RWPE1 (cell line): ENCODE data around the gene BICD2.

ENCODE experiments used
- CTCF ChIA-PET: fragments of 350-600 bp; sonication (Branson Sonifier 250); formaldehyde crosslinking; extraction: SDS; loops from one replicate; lab custom pipeline; 2021; lab: Yijun Ruan, JAX
- POLR2A ChIA-PET: fragments of 400-600 bp; formaldehyde crosslinking; extraction: SDS; loops from one replicate; lab custom pipeline; 2020; ENCODE audit warnings: antibody characterized with exemption; ENCODE audit not compliant: low non-redundant PET; lab: Yijun Ruan, JAX
- DNase-seq: peaks from one replicate; pipeline ENCODE4 v3.0.0; 2012; ENCODE audit warnings: low spot score
- H3K27ac ChIP-seq: fragments of 450-650 bp; 2 replicates; pipeline ENCODE4 v1.5.1; 2017
- TF ChIP-seq, protein P1 (sequence below): fragments of 450-650 bp; conservative IDR thresholded peaks from 2 replicates; pipeline ENCODE4 v1.5.1; 2017; ENCODE audit warnings: low read depth, mild to moderate bottlenecking

Gene BICD2

DNA sequence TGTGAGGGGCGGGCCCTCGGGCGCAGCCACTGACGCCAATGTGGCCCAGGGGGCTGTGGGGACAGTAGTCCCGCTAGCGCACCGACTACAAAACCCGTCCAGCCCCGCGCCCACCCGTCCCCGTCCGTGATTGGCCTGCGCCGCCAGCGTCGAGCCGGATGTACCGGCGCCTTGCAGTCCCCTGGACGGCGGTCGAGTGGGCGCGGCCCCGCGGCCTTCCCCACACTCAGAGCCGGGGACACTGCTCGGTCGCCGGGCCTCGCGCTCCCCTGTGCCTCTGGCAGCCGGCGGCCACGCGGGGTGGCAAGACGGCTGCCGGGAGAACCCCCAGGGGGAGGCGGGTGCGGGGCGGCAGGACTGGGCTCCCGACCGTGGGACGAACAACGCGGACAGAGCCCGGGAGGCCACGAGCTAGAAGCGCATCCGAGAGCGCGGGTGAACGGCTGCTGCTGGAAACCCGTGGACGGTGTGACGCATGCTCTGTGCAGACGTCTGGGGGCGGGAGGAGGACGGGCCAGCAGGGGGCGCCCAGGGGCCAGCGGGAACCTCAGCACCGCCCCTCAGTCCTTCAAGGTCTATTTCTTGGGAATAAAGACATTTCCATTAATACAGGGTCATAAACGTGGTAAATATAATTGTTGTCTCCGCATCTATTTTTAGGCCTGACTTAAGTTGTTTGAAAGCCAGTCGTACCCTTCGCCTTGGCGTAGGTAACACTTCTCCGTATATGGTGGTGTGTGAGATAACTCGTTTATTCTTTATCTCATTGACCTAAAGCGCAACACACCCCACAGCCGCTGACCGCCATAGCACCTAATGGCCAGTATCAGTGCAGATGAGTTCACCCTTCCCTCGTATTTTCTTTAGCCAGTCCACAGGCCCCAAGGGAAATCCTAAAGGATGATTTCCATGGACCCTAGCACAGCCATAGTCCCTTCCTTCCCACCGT, 629 bp upstream of the BICD2 start:
- TF ChIP-seq, protein P1, sequence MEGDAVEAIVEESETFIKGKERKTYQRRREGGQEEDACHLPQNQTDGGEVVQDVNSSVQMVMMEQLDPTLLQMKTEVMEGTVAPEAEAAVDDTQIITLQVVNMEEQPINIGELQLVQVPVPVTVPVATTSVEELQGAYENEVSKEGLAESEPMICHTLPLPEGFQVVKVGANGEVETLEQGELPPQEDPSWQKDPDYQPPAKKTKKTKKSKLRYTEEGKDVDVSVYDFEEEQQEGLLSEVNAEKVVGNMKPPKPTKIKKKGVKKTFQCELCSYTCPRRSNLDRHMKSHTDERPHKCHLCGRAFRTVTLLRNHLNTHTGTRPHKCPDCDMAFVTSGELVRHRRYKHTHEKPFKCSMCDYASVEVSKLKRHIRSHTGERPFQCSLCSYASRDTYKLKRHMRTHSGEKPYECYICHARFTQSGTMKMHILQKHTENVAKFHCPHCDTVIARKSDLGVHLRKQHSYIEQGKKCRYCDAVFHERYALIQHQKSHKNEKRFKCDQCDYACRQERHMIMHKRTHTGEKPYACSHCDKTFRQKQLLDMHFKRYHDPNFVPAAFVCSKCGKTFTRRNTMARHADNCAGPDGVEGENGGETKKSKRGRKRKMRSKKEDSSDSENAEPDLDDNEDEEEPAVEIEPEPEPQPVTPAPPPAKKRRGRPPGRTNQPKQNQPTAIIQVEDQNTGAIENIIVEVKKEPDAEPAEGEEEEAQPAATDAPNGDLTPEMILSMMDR = peak; percentile 100
- POLR2A ChIA-PET = no interaction called here
- CTCF ChIA-PET = interaction anchor here (0.6 to 2.8 kb wide), 12 partner anchors 11 to 763 kb away, joined by 3 to 14 read pairs (median 4); no protein-coding TSS in a partner anchor
- peak overlapping the region; percentile 98 for H3K27ac ChIP-seq
- DNase-seq = peak; percentile 100

- ChIA-PET POLR2A (interaction anchor here (0.8 to 1.2 kb wide), 4 partner anchors 25 to 46 kb away, joined by 3 to 7 read pairs (median 3); no protein-coding TSS in a partner anchor), CTCF (interaction anchor here (0.6 to 2.8 kb wide), 6 partner anchors 43 to 629 kb away, joined by 3 to 14 read pairs (median 4); no protein-coding TSS in a partner anchor)
- peak overlapping the region; percentile 98 for H3K27ac ChIP-seq
- TF ChIP-seq, protein P1 = no peak
- peak; percentile 49 for DNase-seq
Observed at GRCh38 chr9:92763721-92764380, 782 bp downstream of the BICD2 start.

DNA sequence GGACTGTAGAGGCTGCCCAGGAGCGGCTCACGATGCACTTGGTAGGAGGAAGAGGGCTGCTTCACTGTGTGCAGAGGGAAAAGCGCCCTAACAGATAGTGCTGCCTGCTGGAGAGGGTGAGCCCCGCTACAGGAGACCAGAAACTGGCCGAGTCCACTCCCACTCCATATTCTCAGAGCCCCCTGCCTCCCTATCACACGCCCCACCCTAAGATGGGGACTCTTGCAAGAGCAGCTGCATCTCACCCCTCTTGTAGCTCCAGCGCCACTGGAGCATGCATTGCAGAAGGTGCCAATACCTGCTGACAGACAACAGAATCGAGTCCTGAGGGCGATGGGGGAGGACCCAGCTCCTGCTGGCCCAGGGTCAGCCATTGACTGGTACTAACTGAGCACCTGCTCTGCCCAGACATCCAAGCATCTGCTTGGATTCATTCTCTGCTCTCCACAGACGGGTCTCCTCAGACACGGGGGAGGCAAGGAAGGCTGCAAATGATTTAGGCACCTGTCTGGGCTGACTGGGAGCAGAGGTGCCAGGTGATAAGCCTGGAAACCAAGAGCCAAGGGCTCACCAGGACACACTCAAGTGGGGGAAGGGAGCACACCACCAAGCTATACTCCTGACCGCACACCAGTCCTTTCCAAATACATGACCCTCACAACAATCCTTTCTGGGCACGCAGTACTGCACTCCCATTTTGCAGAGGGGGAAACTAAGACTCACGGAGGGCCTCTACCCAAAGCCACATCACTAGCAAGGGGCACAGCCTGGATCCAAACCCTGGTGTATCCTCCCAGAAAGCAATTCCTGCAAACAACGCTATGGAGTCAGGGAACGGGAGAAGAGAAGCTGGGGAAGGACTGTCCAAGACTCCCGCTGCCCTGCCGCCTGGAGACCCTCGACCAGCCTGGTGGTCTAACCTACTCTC, 1.6 kb downstream of the BICD2 start:
- TF ChIP-seq, protein P1 = no peak
- no peak for DNase-seq
- CTCF ChIA-PET = interaction anchor here (0.5 to 2.8 kb wide), 5 partner anchors 46 to 629 kb away, joined by 3 to 14 read pairs (median 5); no protein-coding TSS in a partner anchor
- POLR2A ChIA-PET = interaction anchor here (0.7 to 1.2 kb wide), 4 partner anchors 25 to 47 kb away, joined by 3 to 7 read pairs (median 3); no protein-coding TSS in a partner anchor
- peak overlapping the region; percentile 98 for H3K27ac ChIP-seq

GRCh38 chr9:92762196-92762595, 2.4 kb downstream of the BICD2 start:
- TF ChIP-seq, protein P1 = no peak
- peak overlapping the region; percentile 98 for H3K27ac ChIP-seq
- ChIA-PET CTCF (no interaction called here), POLR2A (no interaction called here)
- no peak for DNase-seq

- ChIA-PET CTCF (interaction anchor here (1.0 kb wide), 1 partner anchor 45 kb away, joined by 5 read pairs; no protein-coding TSS in a partner anchor), POLR2A (no interaction called here)
- H3K27ac ChIP-seq = peak overlapping the region; percentile 81
- TF ChIP-seq, protein P1 = no peak
- no peak for DNase-seq
Observed at GRCh38 chr9:92761686-92762085, 2.9 kb downstream of the BICD2 start.
